ENCODE data around the gene PHF8.
A peak's percentile ranks its signal among the peaks of the same experiment; 100 is the strongest.

PHF8 gene

DNA sequence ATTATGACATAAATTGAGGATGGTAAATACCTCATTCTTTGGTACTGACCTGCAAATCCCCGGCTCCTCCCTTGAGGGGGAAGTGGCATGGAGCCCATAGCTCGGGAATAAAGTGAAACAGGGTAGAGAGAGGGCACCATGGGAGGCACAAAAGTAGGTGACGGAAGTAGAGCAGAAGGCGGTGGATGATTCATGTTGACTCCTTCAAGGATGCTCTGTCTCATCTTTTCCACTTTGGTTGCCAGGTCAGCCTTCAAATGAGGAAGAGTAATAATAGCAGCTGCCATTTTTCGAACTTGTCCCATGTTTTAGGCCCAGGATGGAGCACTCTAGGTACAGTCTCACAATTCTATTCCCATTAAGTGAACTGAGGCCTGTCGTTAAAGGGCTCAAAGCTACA lies 41.4 kb upstream of the PHF8 start:
- in situ Hi-C loops (cut with HindIII; ENCODE audit: low sequenced_read_pairs) = no loop called here
- H3K4me3 ChIP-seq (ENCODE audit: low read depth, low read length) = no peak overlapping the region
- no peak for DNase-seq (ENCODE audit: low read depth, low spot score)
- TF ChIP-seq, protein P1, sequence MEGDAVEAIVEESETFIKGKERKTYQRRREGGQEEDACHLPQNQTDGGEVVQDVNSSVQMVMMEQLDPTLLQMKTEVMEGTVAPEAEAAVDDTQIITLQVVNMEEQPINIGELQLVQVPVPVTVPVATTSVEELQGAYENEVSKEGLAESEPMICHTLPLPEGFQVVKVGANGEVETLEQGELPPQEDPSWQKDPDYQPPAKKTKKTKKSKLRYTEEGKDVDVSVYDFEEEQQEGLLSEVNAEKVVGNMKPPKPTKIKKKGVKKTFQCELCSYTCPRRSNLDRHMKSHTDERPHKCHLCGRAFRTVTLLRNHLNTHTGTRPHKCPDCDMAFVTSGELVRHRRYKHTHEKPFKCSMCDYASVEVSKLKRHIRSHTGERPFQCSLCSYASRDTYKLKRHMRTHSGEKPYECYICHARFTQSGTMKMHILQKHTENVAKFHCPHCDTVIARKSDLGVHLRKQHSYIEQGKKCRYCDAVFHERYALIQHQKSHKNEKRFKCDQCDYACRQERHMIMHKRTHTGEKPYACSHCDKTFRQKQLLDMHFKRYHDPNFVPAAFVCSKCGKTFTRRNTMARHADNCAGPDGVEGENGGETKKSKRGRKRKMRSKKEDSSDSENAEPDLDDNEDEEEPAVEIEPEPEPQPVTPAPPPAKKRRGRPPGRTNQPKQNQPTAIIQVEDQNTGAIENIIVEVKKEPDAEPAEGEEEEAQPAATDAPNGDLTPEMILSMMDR (IDR thresholded peaks at IDR 0.05; ENCODE audit: low read depth, low read length) = no peak

DNA sequence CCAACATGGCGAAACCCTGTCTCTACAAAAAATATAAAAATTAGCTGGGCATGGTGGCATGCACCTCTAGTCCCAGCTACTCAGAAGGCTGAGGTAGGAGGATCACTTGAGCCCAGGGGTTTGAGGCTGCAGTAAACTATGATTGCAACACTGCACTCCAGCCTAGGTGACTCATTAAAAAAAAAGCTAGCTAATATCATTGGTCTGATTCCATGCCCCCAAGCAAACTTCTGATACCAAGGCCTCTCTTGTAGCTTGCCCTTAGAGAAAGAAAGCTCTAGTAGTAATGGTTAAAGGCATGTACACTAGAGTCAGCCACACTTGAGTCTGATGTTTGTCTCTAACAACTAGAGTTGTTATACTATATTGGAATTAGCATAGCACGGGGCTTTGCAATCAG lies 32.6 kb upstream of the PHF8 start:
- no peak overlapping the region for H3K4me3 ChIP-seq (ENCODE audit: low read depth, low read length)
- in situ Hi-C loops (cut with HindIII; ENCODE audit: low sequenced_read_pairs) = no loop called here
- TF ChIP-seq, protein P1 (IDR thresholded peaks at IDR 0.05; ENCODE audit: low read depth, low read length) = no peak
- peak; percentile 9 for DNase-seq (ENCODE audit: low read depth, low spot score)

DNA sequence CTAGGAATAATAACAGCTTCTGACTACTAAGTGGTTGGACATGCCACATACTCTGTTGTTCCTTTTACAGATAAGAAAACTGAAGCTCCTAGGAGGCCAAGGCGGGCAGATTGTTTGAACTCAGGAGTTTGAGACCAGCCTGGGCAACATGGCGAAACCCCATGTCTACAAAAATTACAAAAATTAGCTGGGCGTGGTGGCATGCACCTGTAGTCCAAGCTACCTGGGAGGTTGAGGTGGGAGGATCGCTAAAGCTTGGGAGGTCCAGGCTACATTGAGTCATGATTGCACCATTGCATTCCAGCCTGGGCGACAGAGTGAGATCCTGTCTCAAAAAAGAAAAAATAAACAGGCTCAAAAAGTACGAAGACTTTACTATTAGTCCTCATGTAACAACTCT lies 30.6 kb upstream of the PHF8 start:
- no peak overlapping the region for H3K4me3 ChIP-seq (ENCODE audit: low read depth, low read length)
- TF ChIP-seq, protein P1 (IDR thresholded peaks at IDR 0.05; ENCODE audit: low read depth, low read length) = no peak
- no peak for DNase-seq (ENCODE audit: low read depth, low spot score)
- in situ Hi-C loops (cut with HindIII; ENCODE audit: low sequenced_read_pairs) = no loop called here

DNA sequence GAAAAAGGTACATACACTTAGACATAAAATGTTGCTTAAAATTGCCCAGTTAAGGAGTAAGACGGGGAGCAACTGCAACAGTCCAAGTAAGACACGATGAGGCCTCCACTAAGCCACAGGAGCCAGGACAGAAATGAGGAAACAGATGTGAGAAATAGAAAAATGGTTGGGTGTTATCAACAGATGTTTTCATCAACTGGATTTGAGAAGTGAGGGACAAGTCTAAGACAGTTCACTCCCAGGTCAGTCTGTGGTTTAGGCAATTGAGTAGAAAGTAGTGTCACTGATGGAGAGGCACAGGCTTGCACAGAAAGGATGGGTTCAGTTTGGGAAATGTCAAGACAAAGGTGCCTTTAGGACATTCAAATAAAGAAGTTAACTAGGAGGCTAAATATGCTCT lies 23.5 kb upstream of the PHF8 start:
- TF ChIP-seq, protein P1 (IDR thresholded peaks at IDR 0.05; ENCODE audit: low read depth, low read length) = no peak
- DNase-seq (ENCODE audit: low read depth, low spot score) = no peak
- no peak overlapping the region for H3K4me3 ChIP-seq (ENCODE audit: low read depth, low read length)
- in situ Hi-C loops (cut with HindIII; ENCODE audit: low sequenced_read_pairs) = no loop called here

DNA sequence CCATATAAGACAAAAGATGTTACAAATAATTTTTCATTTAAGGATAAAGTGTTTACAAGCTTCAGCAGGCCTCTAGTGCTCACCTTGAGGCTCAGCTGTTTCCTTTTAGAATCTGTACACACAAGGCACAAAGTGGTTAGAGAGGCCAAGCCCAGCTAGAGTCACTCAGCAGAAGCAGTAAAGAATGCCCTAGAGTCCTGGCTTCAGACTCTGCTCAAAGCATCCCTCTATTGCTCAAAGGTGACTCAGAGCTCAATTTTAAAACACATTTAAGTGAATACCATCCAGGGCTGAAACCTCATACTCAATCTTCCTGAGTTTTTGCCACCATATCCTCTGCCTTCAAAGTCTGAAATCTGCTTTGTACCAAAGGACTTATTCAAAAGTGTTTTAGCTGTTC lies 22.6 kb upstream of the PHF8 start:
- DNase-seq (ENCODE audit: low read depth, low spot score) = peak; percentile 33
- in situ Hi-C loops (cut with HindIII; ENCODE audit: low sequenced_read_pairs) = no loop called here
- H3K4me3 ChIP-seq (ENCODE audit: low read depth, low read length) = no peak overlapping the region
- TF ChIP-seq, protein P1 (IDR thresholded peaks at IDR 0.05; ENCODE audit: low read depth, low read length) = no peak

DNA sequence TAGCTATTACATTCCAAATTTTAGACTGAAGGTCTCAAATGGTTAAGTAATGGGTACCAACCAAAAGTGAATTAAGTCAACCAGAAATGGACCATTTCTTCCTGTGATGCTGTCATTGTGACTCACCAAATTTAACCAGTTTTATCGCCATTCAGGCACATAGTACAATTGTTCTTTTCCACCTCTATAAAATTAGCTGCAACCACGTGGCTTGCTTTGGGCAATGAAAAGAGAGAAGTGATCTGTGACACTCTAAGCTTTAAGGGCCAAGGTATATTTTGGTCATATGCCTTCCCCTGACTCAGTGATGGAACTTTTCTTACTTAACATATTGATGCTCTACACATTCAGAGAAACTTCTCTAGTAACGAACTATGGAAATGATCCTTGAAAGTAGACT lies 20.3 kb upstream of the PHF8 start:
- in situ Hi-C loops (cut with HindIII; ENCODE audit: low sequenced_read_pairs) = no loop called here
- H3K4me3 ChIP-seq (ENCODE audit: low read depth, low read length) = no peak overlapping the region
- TF ChIP-seq, protein P1 (IDR thresholded peaks at IDR 0.05; ENCODE audit: low read depth, low read length) = no peak
- no peak for DNase-seq (ENCODE audit: low read depth, low spot score)

DNA sequence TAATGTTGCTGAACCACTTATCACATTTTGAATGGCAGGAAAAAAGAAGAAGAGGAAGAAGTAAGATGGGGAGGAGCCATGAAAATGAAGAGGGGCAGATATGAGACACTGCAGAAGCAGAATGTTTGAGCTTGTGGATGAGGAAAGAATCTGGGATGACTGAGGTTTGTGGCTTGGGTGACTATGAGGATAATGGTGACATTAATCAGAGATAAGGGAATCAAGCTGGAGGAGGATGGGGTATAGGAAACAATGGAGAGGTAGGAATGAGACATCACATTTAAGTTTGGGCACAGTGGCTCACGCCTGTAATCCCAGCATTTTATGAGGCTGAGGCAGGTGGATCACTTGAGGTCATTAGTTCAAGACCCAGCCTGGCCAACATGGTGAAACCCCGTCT lies 19.1 kb upstream of the PHF8 start:
- no peak for DNase-seq (ENCODE audit: low read depth, low spot score)
- TF ChIP-seq, protein P1 (IDR thresholded peaks at IDR 0.05; ENCODE audit: low read depth, low read length) = no peak
- in situ Hi-C loops (cut with HindIII; ENCODE audit: low sequenced_read_pairs) = no loop called here
- H3K4me3 ChIP-seq (ENCODE audit: low read depth, low read length) = no peak overlapping the region

Measured in astrocyte of the spinal cord (primary cell).